Measurements from ENCODE around the gene CC2D1A.

DNA sequence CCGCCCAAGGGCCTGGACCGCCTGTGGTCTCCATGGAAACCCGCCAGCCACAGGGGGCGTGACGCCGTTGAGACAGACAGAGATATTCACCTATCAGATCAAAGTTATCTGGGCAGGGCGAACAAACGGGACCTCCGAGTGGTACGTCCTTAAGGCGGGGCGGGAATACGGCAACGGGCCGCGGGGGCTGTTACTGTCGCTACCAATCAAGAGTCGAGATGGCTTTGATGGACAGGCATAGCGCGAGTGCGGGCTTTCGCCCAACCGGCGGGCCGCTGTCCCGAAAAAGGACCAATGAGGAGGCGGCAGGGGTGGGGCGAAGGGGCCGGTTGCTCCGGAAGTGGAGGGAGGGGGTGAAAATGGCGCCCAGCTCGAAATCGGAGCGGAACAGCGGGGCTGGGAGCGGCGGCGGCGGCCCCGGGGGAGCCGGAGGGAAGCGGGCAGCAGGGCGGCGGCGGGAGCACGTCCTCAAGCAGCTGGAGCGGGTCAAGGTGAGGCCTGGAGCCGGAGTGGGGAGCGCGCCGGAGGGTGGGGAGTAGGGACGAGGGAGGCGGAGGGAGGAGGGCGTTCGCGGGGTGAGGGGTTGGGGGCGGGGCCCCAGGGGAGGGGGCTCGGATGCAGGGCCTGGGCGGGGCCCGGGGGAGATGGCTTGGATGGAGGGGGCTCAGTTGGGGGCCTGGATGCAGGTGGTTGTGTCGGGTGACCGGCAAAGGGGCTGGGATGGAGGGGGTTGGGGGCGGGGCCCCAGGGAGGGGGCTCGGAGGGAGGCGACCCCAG, 46.3 kb downstream of the CC2D1A start, which contains the start of gene DCAF15:
- TF ChIP-seq, protein P1, sequence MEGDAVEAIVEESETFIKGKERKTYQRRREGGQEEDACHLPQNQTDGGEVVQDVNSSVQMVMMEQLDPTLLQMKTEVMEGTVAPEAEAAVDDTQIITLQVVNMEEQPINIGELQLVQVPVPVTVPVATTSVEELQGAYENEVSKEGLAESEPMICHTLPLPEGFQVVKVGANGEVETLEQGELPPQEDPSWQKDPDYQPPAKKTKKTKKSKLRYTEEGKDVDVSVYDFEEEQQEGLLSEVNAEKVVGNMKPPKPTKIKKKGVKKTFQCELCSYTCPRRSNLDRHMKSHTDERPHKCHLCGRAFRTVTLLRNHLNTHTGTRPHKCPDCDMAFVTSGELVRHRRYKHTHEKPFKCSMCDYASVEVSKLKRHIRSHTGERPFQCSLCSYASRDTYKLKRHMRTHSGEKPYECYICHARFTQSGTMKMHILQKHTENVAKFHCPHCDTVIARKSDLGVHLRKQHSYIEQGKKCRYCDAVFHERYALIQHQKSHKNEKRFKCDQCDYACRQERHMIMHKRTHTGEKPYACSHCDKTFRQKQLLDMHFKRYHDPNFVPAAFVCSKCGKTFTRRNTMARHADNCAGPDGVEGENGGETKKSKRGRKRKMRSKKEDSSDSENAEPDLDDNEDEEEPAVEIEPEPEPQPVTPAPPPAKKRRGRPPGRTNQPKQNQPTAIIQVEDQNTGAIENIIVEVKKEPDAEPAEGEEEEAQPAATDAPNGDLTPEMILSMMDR (conservative IDR thresholded peaks at IDR 0.05; ENCODE audit: low read length): no peak
- TF ChIP-seq EZH2phosphoT487 (IDR thresholded peaks at IDR 0.05; ENCODE audit: borderline replicate concordance, low read depth, low read length): no peak

All from OCI-LY7 (cell line).